Measurements from ENCODE around the gene ADAMTS2. TPM values are rescaled to one million over a fixed set of nuclear protein-coding genes. Genes with fewer than 3 reads are reported as not detected.

The ADAMTS2 gene
- total RNA-seq, 1 donor from 2014 or later: 8.2 TPM

GRCh38 chr5:179232091-179232735 lies 113.0 kb downstream of the ADAMTS2 start:
- no peaks in the 10 kb centered on the region for H3K9me3 Mint-ChIP-seq

GRCh38 chr5:179231309-179231708 lies 114.0 kb downstream of the ADAMTS2 start:
- peaks cover 2% of the 10 kb centered on the region for H3K27me3 Mint-ChIP-seq (ENCODE audit: low read depth)
- H3K27ac Mint-ChIP-seq: no peak overlapping the region
- no peak for TF ChIP-seq CTCF (IDR thresholded peaks at IDR 0.05; ENCODE audit: unreplicated experiment)
- no peak overlapping the region for H3K4me3 Mint-ChIP-seq
- no peaks in the 10 kb centered on the region for H3K9me3 Mint-ChIP-seq
- peak in 1 of 2 experiments; percentile 10 for DNase-seq (ENCODE audit: low spot score in 2 of 2, unreplicated experiment in 2 of 2)
- H3K4me1 Mint-ChIP-seq: peaks cover 13% of the 10 kb centered on the region
- no peaks in the 10 kb centered on the region for H3K36me3 Mint-ChIP-seq

More at GRCh38 chr5:179232091-179232735, 113.0 kb downstream of the ADAMTS2 start:
- peaks cover 7% of the 10 kb centered on the region for H3K4me1 Mint-ChIP-seq
- peaks cover 2% of the 10 kb centered on the region for H3K27me3 Mint-ChIP-seq (ENCODE audit: low read depth)
- H3K36me3 Mint-ChIP-seq: no peaks in the 10 kb centered on the region
- no peak overlapping the region for H3K27ac Mint-ChIP-seq
- DNase-seq (ENCODE audit: low spot score in 2 of 2, unreplicated experiment in 2 of 2): peak in 1 of 2 experiments; percentile 8
- TF ChIP-seq CTCF (IDR thresholded peaks at IDR 0.05; ENCODE audit: unreplicated experiment): no peak
- H3K4me3 Mint-ChIP-seq: no peak overlapping the region

GRCh38 chr5:179230061-179230461 lies 115.2 kb downstream of the ADAMTS2 start:
- TF ChIP-seq CTCF (IDR thresholded peaks at IDR 0.05; ENCODE audit: unreplicated experiment): no peak
- no peak overlapping the region for H3K27ac Mint-ChIP-seq
- H3K4me3 Mint-ChIP-seq: no peak overlapping the region
- peaks cover 2% of the 10 kb centered on the region for H3K27me3 Mint-ChIP-seq (ENCODE audit: low read depth)
- H3K9me3 Mint-ChIP-seq: peaks cover 2% of the 10 kb centered on the region
- H3K36me3 Mint-ChIP-seq: no peaks in the 10 kb centered on the region
- H3K4me1 Mint-ChIP-seq: peaks cover 13% of the 10 kb centered on the region
- DNase-seq (ENCODE audit: low spot score in 2 of 2, unreplicated experiment in 2 of 2): peak in 1 of 2 experiments; percentile 13

GRCh38 chr5:179229331-179229831 lies 115.9 kb downstream of the ADAMTS2 start:
- H3K36me3 Mint-ChIP-seq: no peaks in the 10 kb centered on the region
- peaks cover 8% of the 10 kb centered on the region for H3K9me3 Mint-ChIP-seq
- no peak overlapping the region for H3K27ac Mint-ChIP-seq
- TF ChIP-seq CTCF (IDR thresholded peaks at IDR 0.05; ENCODE audit: unreplicated experiment): no peak
- no peaks in the 10 kb centered on the region for H3K27me3 Mint-ChIP-seq (ENCODE audit: low read depth)
- peak in 1 of 2 experiments; percentile 16 for DNase-seq (ENCODE audit: low spot score in 2 of 2, unreplicated experiment in 2 of 2)
- peaks cover 13% of the 10 kb centered on the region for H3K4me1 Mint-ChIP-seq
- H3K4me3 Mint-ChIP-seq: no peak overlapping the region

GRCh38 chr5:179228341-179229121 lies 116.7 kb downstream of the ADAMTS2 start:
- Mint-ChIP-seq H3K4me1 (peaks cover 13% of the 10 kb centered on the region), H3K27me3 (ENCODE audit: low read depth) (no peaks in the 10 kb centered on the region), H3K4me3 (no peak overlapping the region), H3K27ac (no peak overlapping the region), H3K36me3 (peaks cover under 1% of the 10 kb centered on the region), H3K9me3 (peaks cover 12% of the 10 kb centered on the region)
- DNase-seq (ENCODE audit: low spot score in 2 of 2, unreplicated experiment in 2 of 2): peak in 1 of 2 experiments; percentile 12
- no peak for TF ChIP-seq CTCF (IDR thresholded peaks at IDR 0.05; ENCODE audit: unreplicated experiment)
